ENCODE measurements around the gene ABCA7. TPM values are rescaled to one million over a fixed set of nuclear protein-coding genes. Genes with fewer than 3 reads are reported as not detected.
A peak's percentile ranks its signal among the peaks of the same experiment; 100 is the strongest.

The ABCA7 gene
- total RNA-seq, 1 donor from 2014 or later, result 16.3 TPM

GRCh38 chr19:1026783-1027649, 12.9 kb upstream of the ABCA7 start:
- DNase-seq (ENCODE audit: low spot score), result no peak
- no peaks in the 10 kb centered on the region for H3K9me3 Mint-ChIP-seq (ENCODE audit: unreplicated experiment)
- H3K27ac Mint-ChIP-seq (ENCODE audit: unreplicated experiment), result peak overlapping the region; percentile 89
- H3K27me3 Mint-ChIP-seq (ENCODE audit: unreplicated experiment), result peaks cover 8% of the 10 kb centered on the region
- H3K4me3 Mint-ChIP-seq (ENCODE audit: unreplicated experiment), result peak overlapping the region; percentile 96
- no peaks in the 10 kb centered on the region for H3K36me3 Mint-ChIP-seq (ENCODE audit: low read depth, unreplicated experiment)
- no peak for TF ChIP-seq CTCF (IDR thresholded peaks at IDR 0.05; ENCODE audit: unreplicated experiment)
- peaks cover 5% of the 10 kb centered on the region for H3K4me1 Mint-ChIP-seq (ENCODE audit: unreplicated experiment)

- Mint-ChIP-seq H3K36me3 (ENCODE audit: low read depth, unreplicated experiment) (no peaks in the 10 kb centered on the region), H3K9me3 (ENCODE audit: unreplicated experiment) (no peaks in the 10 kb centered on the region), H3K27me3 (ENCODE audit: unreplicated experiment) (peaks cover 11% of the 10 kb centered on the region), H3K4me3 (ENCODE audit: unreplicated experiment) (peak overlapping the region; percentile 96), H3K27ac (ENCODE audit: unreplicated experiment) (no peak overlapping the region), H3K4me1 (ENCODE audit: unreplicated experiment) (peaks cover 5% of the 10 kb centered on the region)
- no peak for DNase-seq (ENCODE audit: low spot score)
- no peak for TF ChIP-seq CTCF (IDR thresholded peaks at IDR 0.05; ENCODE audit: unreplicated experiment)
These were observed 12.3 kb upstream of the ABCA7 start for GRCh38 chr19:1027650-1028061.

- Mint-ChIP-seq H3K9me3 (ENCODE audit: unreplicated experiment) (no peaks in the 10 kb centered on the region), H3K27ac (ENCODE audit: unreplicated experiment) (no peak overlapping the region), H3K36me3 (ENCODE audit: low read depth, unreplicated experiment) (peaks cover 2% of the 10 kb centered on the region), H3K4me1 (ENCODE audit: unreplicated experiment) (peaks cover 5% of the 10 kb centered on the region), H3K4me3 (ENCODE audit: unreplicated experiment) (peak overlapping the region; percentile 88), H3K27me3 (ENCODE audit: unreplicated experiment) (peaks cover 16% of the 10 kb centered on the region)
- no peak for TF ChIP-seq CTCF (IDR thresholded peaks at IDR 0.05; ENCODE audit: unreplicated experiment)
- DNase-seq (ENCODE audit: low spot score), result peak; percentile 60
These were observed 11.6 kb upstream of the ABCA7 start for GRCh38 chr19:1028062-1028926.

- Mint-ChIP-seq H3K27me3 (ENCODE audit: unreplicated experiment) (peaks cover 23% of the 10 kb centered on the region), H3K4me3 (ENCODE audit: unreplicated experiment) (peak overlapping the region; percentile 42), H3K27ac (ENCODE audit: unreplicated experiment) (no peak overlapping the region), H3K4me1 (ENCODE audit: unreplicated experiment) (peaks cover 5% of the 10 kb centered on the region), H3K9me3 (ENCODE audit: unreplicated experiment) (no peaks in the 10 kb centered on the region), H3K36me3 (ENCODE audit: low read depth, unreplicated experiment) (peaks cover 13% of the 10 kb centered on the region)
- TF ChIP-seq CTCF (IDR thresholded peaks at IDR 0.05; ENCODE audit: unreplicated experiment), result no peak
- DNase-seq (ENCODE audit: low spot score), result no peak
These were observed 7.5 kb upstream of the ABCA7 start for GRCh38 chr19:1032264-1032867.

Measured in endothelial cell (in vitro differentiated cells).